HFF-Myc (cell line): ENCODE data around the gene CHRNA4.

Experiments used
- DNase-seq: peaks from one replicate; pipeline ENCODE4 v3.0.0-alpha.2; 2011; ENCODE audit warnings: low read depth; ENCODE audit errors: extremely low read depth
- H3K4me3 ChIP-seq: replicated peaks from 2 replicates; pipeline ENCODE4 v1.5.1; 2011; ENCODE audit warnings: low read depth, mild to moderate bottlenecking, control low read depth, low read length
- CTCF ChIP-seq: IDR thresholded peaks from 2 replicates; pipeline ENCODE4 v1.5.1; 2012; ENCODE audit warnings: mild to moderate bottlenecking, low read depth, low read length, control low read depth; ENCODE audit errors: missing control alignments

The CHRNA4 gene

GRCh38 chr20:63376283-63377250 lies 15.4 kb upstream of the CHRNA4 start:
- DNase-seq: no peak
- H3K4me3 ChIP-seq: no peak overlapping the region
- TF ChIP-seq CTCF: no peak

GRCh38 chr20:63375438-63375837 lies 14.3 kb upstream of the CHRNA4 start:
- no peak overlapping the region for H3K4me3 ChIP-seq
- no peak for TF ChIP-seq CTCF
- no peak for DNase-seq

- H3K4me3 ChIP-seq: no peak overlapping the region
- TF ChIP-seq CTCF: no peak
- no peak for DNase-seq
Observed at GRCh38 chr20:63374504-63374903, 13.4 kb upstream of the CHRNA4 start.

GRCh38 chr20:63373996-63374395 lies 12.8 kb upstream of the CHRNA4 start:
- no peak for TF ChIP-seq CTCF
- no peak overlapping the region for H3K4me3 ChIP-seq
- no peak for DNase-seq

GRCh38 chr20:63372971-63373885 lies 12.1 kb upstream of the CHRNA4 start:
- no peak for TF ChIP-seq CTCF
- no peak overlapping the region for H3K4me3 ChIP-seq
- no peak for DNase-seq

GRCh38 chr20:63371291-63371865 lies 10.2 kb upstream of the CHRNA4 start:
- no peak overlapping the region for H3K4me3 ChIP-seq
- no peak for DNase-seq
- no peak for TF ChIP-seq CTCF
